ENCODE results near the gene CX3CL1.
"Not testable (repeated sequence)": the region's sequence is repeated elsewhere in the genome, so short reads cannot be mapped to it uniquely, and the experiment has no call there.

The CX3CL1 gene
- total RNA-seq: 0 reads per million in 2 donors

DNA sequence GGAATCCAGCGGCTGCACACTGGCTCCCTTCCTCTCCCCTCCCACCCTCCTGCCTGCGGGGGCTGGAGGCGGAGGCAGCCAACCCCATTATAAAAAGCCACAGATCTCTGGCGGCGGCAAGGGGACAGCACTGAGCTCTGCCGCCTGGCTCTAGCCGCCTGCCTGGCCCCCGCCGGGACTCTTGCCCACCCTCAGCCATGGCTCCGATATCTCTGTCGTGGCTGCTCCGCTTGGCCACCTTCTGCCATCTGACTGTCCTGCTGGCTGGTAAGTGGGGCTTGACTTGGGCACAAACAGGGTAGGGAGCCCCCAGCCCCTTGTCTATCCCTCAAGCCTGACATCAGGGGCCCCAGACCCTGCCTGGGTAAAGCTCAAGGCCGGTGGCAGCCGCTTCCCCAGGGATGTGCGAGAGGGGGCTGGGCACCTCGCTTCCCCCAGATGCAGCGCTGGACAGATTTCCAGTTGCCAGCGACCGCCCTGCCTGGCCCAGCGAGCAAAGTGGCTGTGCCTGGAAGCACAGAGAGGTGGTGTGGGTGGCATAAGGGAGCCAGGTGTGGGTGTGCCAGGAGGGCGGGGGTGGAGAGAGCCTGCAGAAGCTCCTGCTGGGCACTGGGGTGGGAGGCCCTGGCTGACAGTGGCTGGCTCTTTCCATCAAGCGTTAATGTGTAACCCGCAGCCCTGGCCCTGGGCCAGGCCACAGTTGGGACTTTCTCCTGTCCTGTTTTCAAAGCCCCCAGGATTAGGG, at the start of gene CX3CL1:
CX3CL1 (plus strand) TSS at position 119 of the 745 bp plus-strand sequence; CDS start at position 198, 79 bp downstream.
- no peak for DNase-seq

DNA sequence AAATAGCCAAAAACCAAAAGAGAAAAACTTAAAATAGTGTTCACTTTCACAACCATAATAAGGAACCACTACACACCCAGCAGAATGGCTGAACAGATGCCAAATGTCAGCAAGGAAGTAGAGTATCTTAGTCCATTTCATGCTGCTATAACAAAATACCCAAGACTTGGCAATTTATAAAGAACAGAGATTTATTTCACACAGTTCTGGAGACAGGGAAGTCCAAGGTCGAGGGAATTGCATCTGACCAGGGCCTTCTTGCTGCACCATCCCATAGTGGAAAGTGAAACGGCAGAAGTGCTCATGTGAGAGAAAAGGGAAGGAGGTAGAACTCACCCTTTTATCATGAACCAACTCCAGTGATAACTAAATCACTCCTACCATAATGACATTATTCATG, 47.5 kb upstream of the CX3CL1 start:
- DNase-seq: no peak

DNA sequence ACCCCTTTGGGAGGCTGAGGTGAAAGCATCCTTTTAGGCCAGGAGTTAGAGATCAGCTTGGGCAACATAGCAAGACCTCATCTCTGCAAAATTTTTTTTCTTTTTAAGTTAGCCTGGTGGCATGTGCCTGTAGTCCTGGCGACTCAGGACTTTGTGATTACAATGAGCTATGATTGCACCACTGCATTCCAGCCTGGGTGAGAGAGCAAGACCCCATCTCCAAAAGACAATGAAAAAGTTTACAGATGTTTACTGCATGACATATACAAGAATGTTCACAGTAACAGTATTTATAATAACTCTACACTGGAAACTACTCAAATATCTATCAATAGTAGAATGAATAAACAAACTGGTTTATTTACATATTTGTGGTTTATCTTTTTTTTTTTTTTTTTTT, 46.8 kb upstream of the CX3CL1 start:
- no peak for DNase-seq

DNA sequence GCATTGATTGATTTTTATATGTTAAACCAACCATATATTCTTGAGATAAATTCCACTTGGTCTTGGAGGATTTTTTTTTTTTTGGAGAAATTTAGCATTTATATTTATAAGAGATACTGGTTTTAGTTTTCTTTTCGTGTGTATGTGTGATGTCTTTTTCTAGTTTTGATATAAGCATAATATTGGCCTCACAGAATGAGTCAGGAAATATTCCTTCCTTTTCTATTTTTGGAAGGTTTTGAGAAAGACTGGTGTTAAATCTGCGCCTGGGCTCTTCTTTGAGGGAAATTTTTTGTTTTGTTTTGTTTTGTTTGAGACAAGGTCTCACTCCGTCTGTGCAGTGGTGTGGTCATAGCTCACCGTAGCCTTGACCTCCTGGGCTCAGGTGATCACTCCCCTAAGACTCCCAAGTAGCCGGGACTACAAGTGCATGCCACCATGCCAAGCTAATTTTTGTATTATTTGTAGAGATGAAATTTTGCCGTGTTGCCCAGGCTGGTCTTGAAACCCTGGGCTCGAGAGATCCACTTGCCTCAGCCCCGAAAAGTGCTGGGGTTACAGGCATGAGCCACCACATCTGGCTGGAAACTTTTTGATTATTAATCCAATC, 42.5 kb upstream of the CX3CL1 start:
- no peak for DNase-seq

DNA sequence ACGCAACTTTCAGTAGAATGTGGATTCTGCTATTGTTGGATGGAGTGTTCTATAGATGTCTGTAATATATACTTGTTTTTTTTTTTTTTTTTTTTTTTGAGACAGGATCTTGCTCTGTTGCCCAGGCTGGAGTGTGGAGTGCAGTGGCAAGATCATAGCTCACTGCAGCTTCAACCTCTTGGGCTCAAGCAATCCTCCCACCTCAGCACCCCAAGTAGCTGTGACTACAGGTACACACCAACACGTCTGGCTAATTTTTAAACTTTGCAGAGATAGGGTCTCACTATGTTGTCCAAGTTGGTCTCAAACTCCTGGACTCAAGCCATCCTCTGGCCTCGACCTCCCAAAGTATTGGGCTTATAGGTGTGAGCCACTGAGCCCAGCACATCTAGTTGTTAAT, 40.9 kb upstream of the CX3CL1 start:
- DNase-seq: no peak

DNA sequence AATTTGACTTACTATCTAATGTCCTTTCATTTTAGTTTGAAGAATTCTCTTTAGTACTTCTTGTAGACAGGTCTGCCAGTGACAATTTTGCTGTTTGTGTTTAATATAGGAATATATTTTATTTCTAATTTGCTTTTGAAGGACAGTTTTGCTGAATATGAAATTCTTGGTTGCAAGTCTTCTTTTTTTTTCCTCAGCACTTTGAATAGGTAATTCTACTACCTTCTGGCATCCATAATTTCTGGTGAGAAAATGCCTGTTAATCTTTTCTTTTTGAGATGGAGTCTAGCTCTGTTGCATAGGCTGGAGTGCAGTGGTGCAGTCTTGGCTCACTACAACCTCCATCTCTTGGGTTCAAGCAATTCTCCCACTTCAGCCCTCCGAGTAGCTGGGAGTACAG, 38.9 kb upstream of the CX3CL1 start:
- no peak for DNase-seq

DNA sequence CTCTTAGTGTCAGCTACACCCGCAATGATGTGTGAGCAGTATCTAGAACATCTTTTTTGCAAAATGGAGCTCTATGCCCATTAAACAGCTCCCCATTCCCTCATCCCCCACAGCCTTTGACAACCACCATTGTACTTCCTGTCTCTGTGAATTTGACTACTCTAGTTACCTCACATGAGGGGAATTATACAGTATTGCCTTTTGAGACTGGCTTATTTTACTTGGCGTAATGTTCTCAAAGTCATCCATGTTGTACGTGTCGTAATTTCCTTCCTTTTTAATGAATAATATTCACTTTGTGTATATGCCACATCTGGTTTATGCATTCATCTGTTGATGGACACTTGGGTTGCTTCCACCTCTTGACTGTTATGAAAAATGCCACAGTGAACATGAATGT, 36.9 kb upstream of the CX3CL1 start:
- DNase-seq: no peak

DNA sequence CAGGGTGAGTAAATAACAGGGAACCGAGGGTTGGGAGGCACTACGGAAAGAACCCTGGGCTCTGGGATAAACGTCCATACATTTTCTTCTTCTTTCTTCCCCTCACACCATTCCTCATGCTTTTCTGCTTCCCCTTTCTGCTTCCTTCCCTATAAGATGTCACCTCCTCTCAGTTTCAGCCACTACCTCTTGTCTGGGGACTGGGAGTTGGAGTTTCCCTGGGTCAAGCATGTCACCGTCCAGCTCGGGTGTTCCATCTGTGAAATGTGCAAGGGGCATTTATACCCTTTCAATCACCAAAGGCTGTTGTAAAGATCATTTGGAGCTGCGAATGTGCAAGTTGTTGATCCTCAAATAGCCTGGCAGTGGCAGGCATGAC, 31.2 kb upstream of the CX3CL1 start:
- no peak for DNase-seq

DNA sequence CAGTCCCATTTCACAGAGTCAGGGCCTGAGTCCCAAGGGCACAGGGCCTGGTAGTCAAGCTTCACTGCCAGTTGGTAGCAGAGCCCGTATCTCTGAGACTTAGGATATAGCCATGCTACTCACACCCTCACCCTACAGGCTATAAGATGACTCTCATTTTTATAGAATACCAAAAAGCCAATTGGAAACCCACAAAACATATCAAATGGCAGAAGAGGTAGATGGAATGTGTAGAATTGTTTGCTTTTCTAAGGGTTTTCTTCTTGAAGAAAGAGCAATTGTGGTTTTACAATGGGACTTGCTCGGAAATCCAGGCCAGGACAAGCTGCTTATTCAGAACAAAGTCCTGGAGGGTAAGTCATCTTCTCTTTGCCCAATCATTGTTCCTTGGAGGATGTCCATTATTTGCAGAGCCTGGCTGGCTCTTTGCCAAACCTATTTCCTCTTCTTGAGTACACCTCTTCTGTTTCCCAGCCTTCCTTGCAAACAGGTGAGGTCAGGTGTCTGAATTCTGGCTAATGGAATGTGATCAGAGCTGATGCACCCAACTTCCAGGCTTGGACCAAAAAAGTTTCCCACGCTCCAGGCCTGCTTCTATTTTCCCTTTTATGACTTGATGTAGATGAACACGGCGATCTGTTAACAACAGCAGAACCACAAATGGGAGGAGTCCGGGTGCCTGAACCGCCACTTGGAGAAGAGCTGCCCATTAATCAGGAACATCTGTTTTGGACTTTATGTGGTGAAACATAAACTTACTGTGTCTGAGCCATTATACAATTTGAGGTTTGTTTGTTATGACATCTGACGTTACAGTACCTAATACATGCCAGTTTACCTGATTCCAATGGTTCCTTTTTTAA, 30.6 kb upstream of the CX3CL1 start:
- no peak for DNase-seq

DNA sequence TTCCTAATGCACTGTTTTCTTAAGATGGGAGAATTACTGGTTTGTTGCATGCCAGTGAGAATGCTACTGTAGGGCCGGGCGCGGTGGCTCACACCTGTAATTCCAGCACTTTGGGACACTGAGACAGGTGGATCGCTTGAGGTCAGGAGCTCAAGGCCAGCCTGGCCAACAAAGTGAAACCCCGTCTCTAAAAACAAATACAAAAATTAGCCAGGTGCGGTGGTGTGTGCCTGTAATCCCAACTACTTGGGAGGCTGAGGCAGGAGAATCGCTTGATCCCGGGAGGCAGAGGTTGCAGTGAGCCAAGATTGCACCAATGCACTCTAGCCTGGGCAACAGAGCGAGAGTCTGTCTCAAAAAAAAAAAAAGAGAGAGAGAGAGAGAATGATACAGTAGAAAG, 29.7 kb upstream of the CX3CL1 start:
- DNase-seq: not testable (repeated sequence)

DNA sequence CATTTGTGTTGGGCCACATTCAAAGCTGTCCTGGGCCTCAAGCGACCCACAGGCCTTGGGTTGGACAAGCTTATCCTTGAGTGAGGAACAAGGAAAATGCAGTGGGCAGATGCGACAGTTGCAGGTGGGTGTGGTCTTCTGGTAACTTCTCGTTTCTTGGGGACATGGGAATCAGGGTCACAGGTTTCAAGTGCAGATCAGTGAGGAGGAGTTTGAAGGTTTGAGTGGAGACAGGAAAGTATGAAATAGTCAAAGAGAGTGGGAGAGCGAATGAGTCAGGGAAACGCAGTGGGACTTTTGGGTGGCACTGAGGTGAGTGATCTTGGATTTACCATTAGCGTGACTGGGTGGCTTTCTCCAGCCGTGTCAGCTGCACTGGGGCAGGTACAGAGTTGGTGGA, 29.1 kb upstream of the CX3CL1 start:
- DNase-seq: no peak

DNA sequence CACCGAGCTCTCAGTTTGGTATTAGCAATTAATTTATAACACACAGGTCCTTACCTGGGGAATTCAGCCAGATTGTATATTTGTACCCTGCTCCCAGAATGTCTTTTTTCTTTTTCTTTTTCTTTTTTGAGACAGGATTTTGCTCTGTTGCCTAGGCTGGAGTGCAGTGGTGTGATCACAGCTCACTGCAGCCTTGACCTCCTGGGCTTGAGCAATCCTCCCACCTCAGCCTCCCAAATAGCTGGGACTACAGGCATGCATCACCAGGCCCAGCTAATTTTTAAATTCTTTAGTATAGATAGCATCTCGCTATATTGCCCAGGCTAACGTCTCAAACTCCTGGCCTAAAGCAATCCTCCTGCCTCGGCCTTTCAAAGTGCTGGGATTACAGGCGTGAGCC, 28.2 kb upstream of the CX3CL1 start:
- DNase-seq: not testable (repeated sequence)

DNA sequence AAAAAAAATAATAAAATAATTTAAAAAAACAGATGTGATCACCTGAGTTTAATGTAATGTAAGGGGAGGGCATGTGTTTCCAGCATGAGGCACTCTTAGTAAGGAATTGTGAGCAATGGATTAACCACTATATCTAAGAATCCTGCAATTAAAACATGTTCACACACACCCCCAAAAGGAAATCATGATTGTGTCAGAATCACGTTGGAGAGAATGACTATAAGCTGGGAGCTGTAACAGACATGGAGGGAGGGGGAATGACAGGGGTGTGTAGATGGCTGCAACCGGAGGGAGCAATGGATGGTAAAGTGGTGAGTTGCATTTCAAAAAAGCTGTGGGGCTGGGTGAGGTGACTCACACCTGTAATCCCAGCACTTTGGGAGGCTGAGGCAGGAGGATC, 27.3 kb upstream of the CX3CL1 start:
- no peak for DNase-seq

DNA sequence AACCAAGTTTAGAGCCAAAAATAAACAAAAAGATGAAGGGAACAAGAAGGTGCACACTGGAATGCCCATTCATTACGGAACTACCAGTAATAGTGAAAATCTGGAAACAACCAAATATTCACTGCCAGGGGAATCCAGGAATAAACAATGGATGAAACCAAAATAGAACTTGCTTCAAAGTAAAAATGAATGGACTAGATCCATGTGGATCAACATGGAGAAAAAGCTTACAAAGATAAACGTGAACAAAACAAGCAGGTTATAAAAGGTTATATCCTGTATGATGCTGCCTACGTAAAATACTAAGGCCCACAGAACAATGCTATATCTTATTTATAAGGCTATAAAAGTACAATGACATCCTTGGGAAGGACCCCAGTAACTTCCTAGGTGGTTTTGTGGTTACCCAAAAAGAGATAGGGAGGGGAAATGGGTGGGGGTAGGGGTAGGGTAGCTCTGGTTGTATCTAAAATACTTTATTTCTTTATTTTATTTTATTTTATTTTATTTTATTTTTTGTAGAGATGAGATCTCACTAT, 26.6 kb upstream of the CX3CL1 start:
- DNase-seq: no peak

DNA sequence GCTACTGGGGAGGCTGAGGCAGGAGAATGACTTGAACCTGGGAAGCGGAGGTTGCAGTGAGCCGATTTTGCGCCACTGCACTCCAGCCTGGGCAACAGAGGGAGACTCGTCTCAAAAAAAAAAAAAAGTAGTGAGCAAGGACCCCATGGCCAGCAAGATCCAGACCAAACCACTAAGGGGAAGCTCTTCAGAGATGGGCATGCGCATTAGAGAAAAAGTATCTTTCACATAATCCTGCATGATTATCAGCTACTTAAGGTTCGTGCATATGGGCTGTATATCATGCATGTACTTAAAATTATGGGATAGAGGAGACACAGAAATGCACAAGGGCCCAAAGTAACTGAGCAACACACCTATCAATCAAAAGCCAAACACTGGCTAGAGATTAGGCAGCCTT, 24.4 kb upstream of the CX3CL1 start:
- DNase-seq: no peak

DNA sequence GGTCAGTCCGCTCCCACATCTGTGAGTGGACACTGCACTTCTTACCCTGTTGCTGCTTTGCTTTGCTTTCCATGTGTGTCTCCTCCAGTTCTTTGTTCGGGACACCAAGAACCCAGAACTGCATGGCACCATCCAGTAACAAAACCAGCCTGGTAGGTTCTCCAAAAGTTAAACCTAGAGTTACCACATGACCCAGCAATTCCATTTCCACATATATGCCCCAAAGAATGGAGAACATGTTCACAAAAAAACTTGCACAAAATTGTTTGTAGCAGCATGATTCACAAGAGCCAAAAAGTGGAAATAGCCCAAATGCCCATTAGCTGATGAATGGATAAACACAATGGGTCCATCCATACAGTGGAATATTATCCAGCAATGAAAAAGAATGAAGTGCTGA, 24.0 kb upstream of the CX3CL1 start:
- no peak for DNase-seq

DNA sequence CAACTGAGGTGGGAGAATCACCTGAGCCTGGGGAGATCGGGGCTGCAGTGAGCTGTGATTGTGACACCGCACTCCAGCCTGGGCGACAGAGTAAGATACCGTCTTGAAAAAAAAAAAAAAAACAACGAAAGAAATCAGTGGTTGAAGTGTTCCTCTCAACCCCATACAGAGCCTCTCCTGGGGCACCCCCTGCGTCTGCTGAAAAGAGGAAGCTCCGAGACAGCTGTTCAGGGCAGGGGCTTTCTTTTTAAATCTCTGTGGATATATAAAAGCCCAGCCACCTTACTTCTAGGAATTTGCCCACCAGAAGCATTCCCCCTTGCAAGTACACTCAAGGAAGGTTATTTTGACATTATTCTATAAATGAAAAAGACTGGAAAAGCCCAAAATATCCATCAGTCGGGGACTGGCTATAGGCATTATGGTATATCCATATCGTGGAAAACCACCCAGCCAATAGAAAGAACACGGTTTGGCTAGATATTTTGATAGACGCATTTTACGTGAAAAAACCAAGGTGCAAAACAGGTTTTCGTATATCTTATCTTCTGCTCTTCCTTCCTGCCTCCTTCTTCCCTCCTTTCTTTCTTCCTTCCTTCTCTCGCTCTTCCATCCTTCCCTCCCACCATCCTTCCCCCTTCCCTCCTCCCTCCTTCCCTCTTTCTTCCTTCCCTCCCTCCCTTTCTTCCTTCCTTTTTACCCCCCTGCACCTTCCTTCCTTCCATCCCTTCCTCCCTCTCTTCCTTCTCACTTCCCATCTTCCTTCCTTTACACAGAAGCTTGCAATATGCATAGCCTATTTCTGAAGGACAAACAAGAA, 22.9 kb upstream of the CX3CL1 start:
- peak in 1 of 5 experiments; percentile 7 for DNase-seq

DNA sequence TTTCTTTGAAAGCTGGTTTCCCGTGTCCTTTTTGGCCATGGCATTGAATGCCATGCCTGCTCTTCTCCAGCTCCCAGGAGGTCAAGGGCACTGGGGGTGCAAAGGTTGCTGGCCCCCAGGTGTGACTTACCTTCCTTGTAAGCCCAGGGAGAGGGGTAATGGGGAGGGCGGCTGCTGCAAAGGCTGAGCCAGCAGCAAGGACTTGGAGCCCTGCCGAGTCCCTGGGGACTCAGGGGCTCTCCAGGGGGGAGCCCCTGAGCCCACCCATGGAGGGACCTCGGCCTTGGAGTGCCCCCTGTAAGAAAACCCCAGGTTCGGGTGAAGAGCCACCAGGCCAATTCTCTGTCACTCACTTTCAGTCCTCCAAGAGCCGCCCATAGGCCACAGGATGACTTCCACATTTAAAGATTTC, 19.6 kb upstream of the CX3CL1 start:
- no peak for DNase-seq

DNA sequence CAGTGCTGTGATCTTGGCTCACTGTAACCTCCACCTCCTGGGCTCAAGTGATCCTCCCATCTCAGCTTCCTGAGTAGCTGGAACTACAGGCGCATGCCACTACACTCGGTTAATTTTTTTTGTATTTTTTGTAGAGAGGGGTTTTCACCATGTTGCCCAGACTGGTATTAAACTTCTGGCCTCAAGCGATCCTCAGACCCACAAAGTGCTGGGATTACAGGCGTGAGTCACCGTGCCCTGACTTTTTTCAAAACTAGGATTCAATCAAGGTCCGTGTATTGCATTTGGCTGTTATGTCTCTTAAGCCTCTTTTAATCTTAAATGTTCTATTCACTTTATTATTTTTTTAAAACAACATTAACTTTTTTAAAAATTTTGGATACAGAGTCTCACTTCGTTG, 18.0 kb upstream of the CX3CL1 start:
- no peak for DNase-seq

DNA sequence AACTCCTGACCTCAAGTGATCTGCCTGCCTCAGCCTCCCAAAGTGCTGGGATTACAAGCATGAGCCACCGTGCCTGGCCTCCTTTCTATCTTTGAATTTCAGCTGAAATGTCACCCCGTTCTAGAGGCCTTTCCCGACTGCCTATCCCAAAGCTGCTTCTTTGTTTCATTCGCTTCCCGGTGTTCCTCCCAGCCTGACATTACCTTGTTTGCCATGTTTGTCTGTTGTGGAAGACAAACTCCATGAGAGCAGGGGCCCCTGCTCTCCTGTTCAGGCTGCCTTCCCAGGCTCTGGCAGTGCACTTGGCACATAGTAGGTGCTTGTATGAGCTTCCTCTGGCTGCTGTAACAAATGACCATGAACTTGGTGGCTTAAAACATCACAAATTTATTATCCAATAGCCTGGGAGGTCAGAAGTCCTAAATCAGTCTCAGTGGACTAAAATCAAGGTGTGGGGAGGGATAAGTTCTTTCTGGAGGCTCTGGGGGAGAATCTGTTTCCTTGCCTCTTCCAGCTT, 16.3 kb upstream of the CX3CL1 start:
- DNase-seq: no peak

DNA sequence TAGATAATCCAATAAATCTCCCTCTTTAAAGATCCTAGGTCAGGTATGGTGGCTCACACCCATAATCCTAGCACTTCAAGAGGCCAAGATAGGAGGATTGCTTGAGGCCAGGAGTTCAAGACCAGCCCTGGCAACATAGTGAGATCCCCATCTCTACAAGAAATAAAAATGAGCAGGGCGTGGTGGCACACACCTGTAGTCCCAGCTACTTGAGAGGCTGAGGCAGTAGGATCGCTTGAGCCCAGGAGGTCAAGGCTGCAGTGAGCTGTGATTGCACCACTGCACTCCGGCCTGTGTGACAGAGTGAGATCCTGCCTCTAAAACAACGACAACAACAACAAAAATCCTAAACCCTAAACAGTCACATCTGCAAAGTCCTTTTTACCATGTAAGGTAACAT, 15.7 kb upstream of the CX3CL1 start:
- DNase-seq: no peak
